Measurements from ENCODE around the gene SCN3A.

DNA sequence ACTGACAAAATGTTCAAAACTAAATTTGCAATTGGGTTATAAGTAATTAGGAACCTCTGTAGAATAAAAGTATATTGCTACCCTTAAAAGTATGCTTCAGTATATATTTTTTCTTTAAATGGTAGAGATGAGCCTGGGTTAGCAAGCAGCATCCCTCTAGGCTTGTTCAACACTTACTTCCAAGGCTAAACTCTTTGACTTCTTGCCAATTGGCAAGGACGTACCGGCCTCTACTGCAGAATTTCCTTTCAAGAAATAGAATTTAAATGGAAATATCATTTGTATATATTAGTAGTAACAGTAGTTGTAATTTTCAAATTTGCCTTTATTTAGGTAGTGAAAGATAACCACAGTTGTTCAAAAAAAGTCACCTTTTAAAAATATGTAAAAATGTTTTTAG is 143.4 kb downstream of the SCN3A start:
- TF ChIP-seq, protein P1, sequence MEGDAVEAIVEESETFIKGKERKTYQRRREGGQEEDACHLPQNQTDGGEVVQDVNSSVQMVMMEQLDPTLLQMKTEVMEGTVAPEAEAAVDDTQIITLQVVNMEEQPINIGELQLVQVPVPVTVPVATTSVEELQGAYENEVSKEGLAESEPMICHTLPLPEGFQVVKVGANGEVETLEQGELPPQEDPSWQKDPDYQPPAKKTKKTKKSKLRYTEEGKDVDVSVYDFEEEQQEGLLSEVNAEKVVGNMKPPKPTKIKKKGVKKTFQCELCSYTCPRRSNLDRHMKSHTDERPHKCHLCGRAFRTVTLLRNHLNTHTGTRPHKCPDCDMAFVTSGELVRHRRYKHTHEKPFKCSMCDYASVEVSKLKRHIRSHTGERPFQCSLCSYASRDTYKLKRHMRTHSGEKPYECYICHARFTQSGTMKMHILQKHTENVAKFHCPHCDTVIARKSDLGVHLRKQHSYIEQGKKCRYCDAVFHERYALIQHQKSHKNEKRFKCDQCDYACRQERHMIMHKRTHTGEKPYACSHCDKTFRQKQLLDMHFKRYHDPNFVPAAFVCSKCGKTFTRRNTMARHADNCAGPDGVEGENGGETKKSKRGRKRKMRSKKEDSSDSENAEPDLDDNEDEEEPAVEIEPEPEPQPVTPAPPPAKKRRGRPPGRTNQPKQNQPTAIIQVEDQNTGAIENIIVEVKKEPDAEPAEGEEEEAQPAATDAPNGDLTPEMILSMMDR (IDR thresholded peaks at IDR 0.05) = no peak
- no peak for TF ChIP-seq EP300 (IDR thresholded peaks at IDR 0.05)
